Stomach smooth muscle (tissue), 2 donors: ENCODE results near the gene PLPPR5.
"Not testable (repeated sequence)": the region's sequence is repeated elsewhere in the genome, so short reads cannot be mapped to it uniquely, and the experiment has no call there.

Source experiments
- H3K27ac ChIP-seq: one replicate; pipeline ENCODE4 v1.7.0; 2013; ENCODE audit warnings: mild to moderate bottlenecking, low read length, inconsistent platforms
- H3K27me3 ChIP-seq, 2 donors: one replicate each; pipeline ENCODE4 v1.7.0; 2013; ENCODE audit warnings: low read length in 2 of 2; ENCODE audit not compliant: insufficient read depth in 2 of 2, control insufficient read depth in 1 of 2
- H3K36me3 ChIP-seq, 2 donors: one replicate each; pipeline ENCODE4 v1.7.0; 2013; ENCODE audit warnings: low read length in 2 of 2; ENCODE audit not compliant: control insufficient read depth in 2 of 2, insufficient read depth in 2 of 2
- H3K4me1 ChIP-seq: one replicate; pipeline ENCODE4 v1.7.0; 2013; ENCODE audit warnings: low read length; ENCODE audit not compliant: control insufficient read depth, insufficient read depth
- H3K4me3 ChIP-seq, 2 donors: one replicate each; pipeline ENCODE4 v1.7.0; 2013; ENCODE audit warnings: low read length in 2 of 2
- H3K9ac ChIP-seq, 2 donors: one replicate each; pipeline ENCODE4 v1.7.0; 2013; ENCODE audit warnings: low read length in 2 of 2, mild to moderate bottlenecking in 1 of 2
- H3K9me3 ChIP-seq, 2 donors: one replicate each; pipeline ENCODE4 v1.7.0; 2013; ENCODE audit warnings: low read length in 2 of 2; ENCODE audit not compliant: control insufficient read depth in 2 of 2
- donor health status: healthy.
- donor health status: Pancreatic carcinoma.

PLPPR5 gene

GRCh38 chr1:99004861-99005442, at the start of gene PLPPR5:
TSS of gene PLPPR5 (minus strand) at chr1:99004861. CDS start at chr1:99004671, 190 bp downstream.
- Histone ChIP-seq H3K9me3 (no peaks in the 10 kb centered on the region), H3K4me3 (peak within 1 kb of the TSS; percentile 37 to 50), H3K36me3 (no peaks in the 10 kb centered on the region), H3K4me1 (no peaks in the 10 kb centered on the region), H3K27me3 (peaks cover 21 to 26% of the 10 kb centered on the region in 2 donors), H3K9ac (no peak within 1 kb of the TSS), H3K27ac (no peak within 1 kb of the TSS)

GRCh38 chr1:99051611-99052283, 47.1 kb upstream of the PLPPR5 start:
- Histone ChIP-seq H3K4me3 (no peak overlapping the region), H3K27ac (no peak overlapping the region), H3K9me3 (peaks cover 0 to 2% of the 10 kb centered on the region in 2 donors), H3K27me3 (no peaks in the 10 kb centered on the region), H3K9ac (no peak overlapping the region), H3K36me3 (no peaks in the 10 kb centered on the region), H3K4me1 (no peaks in the 10 kb centered on the region)

- Histone ChIP-seq H3K36me3 (no peaks in the 10 kb centered on the region), H3K9me3 (peaks cover 2% of the 10 kb centered on the region in 2 donors), H3K27me3 (no peaks in the 10 kb centered on the region), H3K9ac (no peak overlapping the region), H3K4me1 (no peaks in the 10 kb centered on the region), H3K4me3 (no peak overlapping the region), H3K27ac (no peak overlapping the region)
These were observed 45.1 kb upstream of the PLPPR5 start for GRCh38 chr1:99049745-99050144.

- not testable (repeated sequence) for H3K27ac ChIP-seq, H3K4me3 ChIP-seq, H3K4me1 ChIP-seq, H3K36me3 ChIP-seq, H3K9me3 ChIP-seq, H3K27me3 ChIP-seq, H3K9ac ChIP-seq
These were observed 32.1 kb upstream of the PLPPR5 start for GRCh38 chr1:99036746-99037145.

GRCh38 chr1:99018313-99018712, 13.7 kb upstream of the PLPPR5 start:
- Histone ChIP-seq H3K36me3 (no peaks in the 10 kb centered on the region), H3K4me3 (no peak overlapping the region), H3K27me3 (no peaks in the 10 kb centered on the region), H3K9me3 (no peaks in the 10 kb centered on the region), H3K27ac (no peak overlapping the region), H3K9ac (no peak overlapping the region), H3K4me1 (no peaks in the 10 kb centered on the region)

- no peak overlapping the region for H3K4me3 ChIP-seq
- H3K27me3 ChIP-seq = no peaks in the 10 kb centered on the region
These were observed 13.0 kb upstream of the PLPPR5 start for GRCh38 chr1:99017655-99018054.

GRCh38 chr1:99010679-99011078, 6.0 kb upstream of the PLPPR5 start:
- Histone ChIP-seq H3K36me3 (no peaks in the 10 kb centered on the region), H3K9ac (no peak overlapping the region), H3K9me3 (no peaks in the 10 kb centered on the region), H3K27me3 (peaks cover 9 to 12% of the 10 kb centered on the region in 2 donors), H3K4me1 (no peaks in the 10 kb centered on the region), H3K4me3 (no peak overlapping the region), H3K27ac (no peak overlapping the region)

More at GRCh38 chr1:99017655-99018054, 13.0 kb upstream of the PLPPR5 start:
- Histone ChIP-seq H3K9me3 (no peaks in the 10 kb centered on the region), H3K4me1 (no peaks in the 10 kb centered on the region), H3K9ac (no peak overlapping the region), H3K27ac (no peak overlapping the region), H3K36me3 (no peaks in the 10 kb centered on the region)

- no peak overlapping the region for H3K27ac ChIP-seq
- H3K9ac ChIP-seq = no peak overlapping the region
- H3K4me1 ChIP-seq = no peaks in the 10 kb centered on the region
- H3K36me3 ChIP-seq = no peaks in the 10 kb centered on the region
- H3K27me3 ChIP-seq = peaks cover 21 to 26% of the 10 kb centered on the region in 2 donors
- no peaks in the 10 kb centered on the region for H3K9me3 ChIP-seq
- no peak overlapping the region for H3K4me3 ChIP-seq
These were observed 2.7 kb upstream of the PLPPR5 start for GRCh38 chr1:99007366-99007765.

GRCh38 chr1:99005537-99005942, 879 bp upstream of the PLPPR5 start:
- H3K9ac ChIP-seq = no peak overlapping the region
- no peaks in the 10 kb centered on the region for H3K9me3 ChIP-seq
- no peaks in the 10 kb centered on the region for H3K36me3 ChIP-seq
- H3K4me1 ChIP-seq = no peaks in the 10 kb centered on the region
- H3K27ac ChIP-seq = no peak overlapping the region
- peaks cover 21 to 26% of the 10 kb centered on the region in 2 donors for H3K27me3 ChIP-seq
- H3K4me3 ChIP-seq = no peak overlapping the region

GRCh38 chr1:99004254-99004860, 304 bp downstream of the PLPPR5 start:
- no peaks in the 10 kb centered on the region for H3K36me3 ChIP-seq
- no peaks in the 10 kb centered on the region for H3K9me3 ChIP-seq
- H3K4me1 ChIP-seq = no peaks in the 10 kb centered on the region
- no peak overlapping the region for H3K9ac ChIP-seq
- peaks cover 21 to 26% of the 10 kb centered on the region in 2 donors for H3K27me3 ChIP-seq
- H3K4me3 ChIP-seq = peak overlapping the region in 1 of 2 donors; percentile 50
- no peak overlapping the region for H3K27ac ChIP-seq
